ENCODE measurements around the gene STMP1.

Gene STMP1

DNA sequence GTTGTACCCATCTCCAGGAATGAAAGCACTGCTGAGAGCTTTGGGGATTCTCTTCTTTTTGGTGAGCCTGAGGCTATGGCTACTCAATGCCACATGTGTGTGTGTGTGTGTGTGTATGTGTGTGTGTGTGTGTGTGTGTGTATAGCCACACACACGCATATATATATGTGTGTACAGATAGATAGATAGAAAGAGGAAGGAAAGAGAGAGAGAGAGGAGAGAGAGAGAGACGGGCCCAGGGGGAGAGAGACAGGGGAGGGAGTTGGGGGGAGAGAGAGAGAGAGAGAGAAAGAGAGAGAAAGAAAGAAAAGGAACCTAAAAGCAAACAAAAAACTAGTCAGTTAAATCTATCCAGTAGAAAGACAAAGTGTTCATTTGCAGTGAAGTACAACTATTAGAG lies 57.4 kb downstream of the STMP1 start:
- H3K27ac ChIP-seq, result no peak overlapping the region
- TF ChIP-seq, protein P1, sequence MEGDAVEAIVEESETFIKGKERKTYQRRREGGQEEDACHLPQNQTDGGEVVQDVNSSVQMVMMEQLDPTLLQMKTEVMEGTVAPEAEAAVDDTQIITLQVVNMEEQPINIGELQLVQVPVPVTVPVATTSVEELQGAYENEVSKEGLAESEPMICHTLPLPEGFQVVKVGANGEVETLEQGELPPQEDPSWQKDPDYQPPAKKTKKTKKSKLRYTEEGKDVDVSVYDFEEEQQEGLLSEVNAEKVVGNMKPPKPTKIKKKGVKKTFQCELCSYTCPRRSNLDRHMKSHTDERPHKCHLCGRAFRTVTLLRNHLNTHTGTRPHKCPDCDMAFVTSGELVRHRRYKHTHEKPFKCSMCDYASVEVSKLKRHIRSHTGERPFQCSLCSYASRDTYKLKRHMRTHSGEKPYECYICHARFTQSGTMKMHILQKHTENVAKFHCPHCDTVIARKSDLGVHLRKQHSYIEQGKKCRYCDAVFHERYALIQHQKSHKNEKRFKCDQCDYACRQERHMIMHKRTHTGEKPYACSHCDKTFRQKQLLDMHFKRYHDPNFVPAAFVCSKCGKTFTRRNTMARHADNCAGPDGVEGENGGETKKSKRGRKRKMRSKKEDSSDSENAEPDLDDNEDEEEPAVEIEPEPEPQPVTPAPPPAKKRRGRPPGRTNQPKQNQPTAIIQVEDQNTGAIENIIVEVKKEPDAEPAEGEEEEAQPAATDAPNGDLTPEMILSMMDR (IDR thresholded peaks at IDR 0.05), result no peak
- no peak for TF ChIP-seq ZFX (IDR thresholded peaks at IDR 0.05; ENCODE audit: borderline replicate concordance)

DNA sequence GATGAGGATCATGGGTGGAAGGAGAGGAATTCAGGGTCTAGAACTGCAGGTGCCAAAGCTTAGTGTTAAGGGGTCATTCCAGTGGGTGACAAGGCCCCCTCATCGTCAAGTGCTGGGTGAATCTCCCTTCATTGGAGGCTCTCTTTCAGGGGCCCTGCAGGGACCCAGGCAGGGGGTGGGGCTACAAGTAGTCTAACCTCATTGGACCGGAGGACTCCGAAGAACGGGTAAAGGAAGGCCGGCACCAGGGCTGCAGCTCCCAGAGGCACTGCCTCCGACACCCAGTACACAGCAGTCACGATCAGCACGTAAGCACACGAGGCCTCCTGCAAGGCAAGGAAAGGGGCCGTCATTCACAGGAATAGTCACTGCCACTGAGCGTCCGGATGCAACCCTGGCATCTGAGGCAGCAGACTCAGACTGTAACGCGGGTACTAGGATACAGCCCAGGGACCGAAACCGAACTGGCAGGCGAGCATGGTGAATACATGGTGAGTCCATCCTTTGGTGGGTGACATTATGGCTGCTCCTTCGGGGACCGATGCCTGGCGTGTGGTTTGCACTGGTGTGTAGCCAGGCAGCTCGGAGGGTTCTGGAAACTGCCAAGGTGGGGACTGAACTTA lies 59.0 kb downstream of the STMP1 start:
- TF ChIP-seq ZFX (IDR thresholded peaks at IDR 0.05; ENCODE audit: borderline replicate concordance), result no peak
- TF ChIP-seq, protein P1 (IDR thresholded peaks at IDR 0.05), result no peak
- H3K27ac ChIP-seq, result no peak overlapping the region

DNA sequence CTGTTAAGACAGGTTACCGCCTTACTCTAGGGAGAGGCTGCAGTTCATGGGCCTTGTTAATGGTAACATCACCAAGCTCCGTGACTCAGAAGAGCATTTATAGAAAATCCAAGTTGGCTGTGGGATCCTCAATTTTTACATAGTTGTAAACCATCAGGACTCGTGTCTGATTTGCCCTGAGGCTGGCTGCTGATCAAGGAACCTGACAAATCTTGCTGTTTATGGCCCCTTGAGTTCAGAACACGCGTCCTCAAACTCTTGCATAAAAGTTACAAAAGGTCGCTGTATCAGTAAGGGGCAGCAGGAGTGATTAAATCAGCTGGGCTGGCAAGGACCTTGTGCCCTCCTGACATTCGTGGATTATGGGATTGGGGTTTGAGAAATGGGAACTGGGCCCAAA lies 61.1 kb downstream of the STMP1 start:
- no peak for TF ChIP-seq ZFX (IDR thresholded peaks at IDR 0.05; ENCODE audit: borderline replicate concordance)
- TF ChIP-seq, protein P1 (IDR thresholded peaks at IDR 0.05), result no peak
- no peak overlapping the region for H3K27ac ChIP-seq
